Measurements from ENCODE around the gene FGF23. TPM values are rescaled to one million over a fixed set of nuclear protein-coding genes. Genes with fewer than 3 reads are reported as not detected.

The FGF23 gene
- polyA plus RNA-seq, 1 donor from 2014 or later: not detected

GRCh38 chr12:4346931-4347330 is 32.6 kb downstream of the FGF23 start:
- H3K9ac ChIP-seq (ENCODE audit: low read length): no peak overlapping the region

DNA sequence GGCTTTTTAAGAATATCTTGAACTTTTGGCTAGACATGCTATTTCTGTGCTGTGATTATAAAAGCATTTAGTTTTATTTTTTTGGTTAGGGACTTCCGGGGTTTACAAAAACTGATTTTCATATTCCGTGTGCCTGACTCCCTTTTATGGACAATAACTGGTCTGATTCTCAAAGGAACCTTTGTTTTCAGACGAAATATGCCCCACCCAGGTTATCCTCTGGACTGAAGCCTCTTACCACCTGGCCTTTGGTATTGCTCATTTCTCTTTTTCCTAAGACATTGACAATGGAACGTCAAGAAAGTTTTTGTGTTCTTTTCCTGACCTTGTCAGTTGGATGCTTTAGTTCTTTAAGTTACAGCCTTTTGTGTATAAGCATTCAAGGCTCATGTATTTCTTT is 47.7 kb downstream of the FGF23 start:
- H3K9me3 ChIP-seq (ENCODE audit: low read length): no peaks in the 10 kb centered on the region
- H3F3A ChIP-seq (ENCODE audit: insufficient read depth, low read length, poor library complexity, severe bottlenecking): no peaks in the 10 kb centered on the region
- H3K9me2 ChIP-seq (ENCODE audit: insufficient read depth, low read length): no peaks in the 10 kb centered on the region
- H3K27ac ChIP-seq (ENCODE audit: low read length): no peak overlapping the region
- H4K20me1 ChIP-seq (ENCODE audit: insufficient read depth): no peaks in the 10 kb centered on the region
- H3K36me3 ChIP-seq (ENCODE audit: insufficient read depth, low read length): peaks cover 4% of the 10 kb centered on the region
- H3K9ac ChIP-seq (ENCODE audit: low read length): no peak overlapping the region
- no peak overlapping the region for H2AFZ ChIP-seq (ENCODE audit: low read depth, low read length)
- no peaks in the 10 kb centered on the region for H3K27me3 ChIP-seq (ENCODE audit: insufficient read depth, low read depth, low read length)
- TF ChIP-seq EP300 (conservative IDR thresholded peaks at IDR 0.05; ENCODE audit: poor library complexity, severe bottlenecking) (no peak), MXI1 (conservative IDR thresholded peaks at IDR 0.05; ENCODE audit: poor library complexity, severe bottlenecking) (no peak), SMC3 (conservative IDR thresholded peaks at IDR 0.05; ENCODE audit: poor library complexity) (no peak)
- H3K4me2 ChIP-seq (ENCODE audit: low read length): no peak overlapping the region
- H3K79me2 ChIP-seq (replicated peaks; ENCODE audit: insufficient read depth, low read length): no peaks in the 10 kb centered on the region
- H3K4me3 ChIP-seq (ENCODE audit: low read length): no peak overlapping the region

More at GRCh38 chr12:4346931-4347330, 32.6 kb downstream of the FGF23 start:
- Histone ChIP-seq H3K9me3 (ENCODE audit: low read length) (no peaks in the 10 kb centered on the region), H3K4me2 (ENCODE audit: low read length) (no peak overlapping the region), H2AFZ (ENCODE audit: low read depth, low read length) (no peak overlapping the region), H3K27me3 (ENCODE audit: insufficient read depth, low read depth, low read length) (no peaks in the 10 kb centered on the region), H3K79me2 (replicated peaks; ENCODE audit: insufficient read depth, low read length) (no peaks in the 10 kb centered on the region), H3K36me3 (ENCODE audit: insufficient read depth, low read length) (no peaks in the 10 kb centered on the region), H3K9me2 (ENCODE audit: insufficient read depth, low read length) (no peaks in the 10 kb centered on the region), H3F3A (ENCODE audit: insufficient read depth, low read length, poor library complexity, severe bottlenecking) (no peaks in the 10 kb centered on the region), H4K20me1 (ENCODE audit: insufficient read depth) (no peaks in the 10 kb centered on the region), H3K27ac (ENCODE audit: low read length) (no peak overlapping the region), H3K4me3 (ENCODE audit: low read length) (no peak overlapping the region)
- no peak for TF ChIP-seq CTCF (IDR thresholded peaks at IDR 0.05; ENCODE audit: poor library complexity, severe bottlenecking)
- TF ChIP-seq POLR2AphosphoS5 (IDR thresholded peaks at IDR 0.05): no peak
- no peak for TF ChIP-seq TAF1 (IDR thresholded peaks at IDR 0.05; ENCODE audit: low read depth)
- no peak for TF ChIP-seq EP300 (conservative IDR thresholded peaks at IDR 0.05; ENCODE audit: poor library complexity, severe bottlenecking)
- no peak for TF ChIP-seq MXI1 (conservative IDR thresholded peaks at IDR 0.05; ENCODE audit: poor library complexity, severe bottlenecking)
- no peak for TF ChIP-seq REST (IDR thresholded peaks at IDR 0.05; ENCODE audit: borderline replicate concordance)

- H3K79me2 ChIP-seq (replicated peaks; ENCODE audit: insufficient read depth, low read length): no peaks in the 10 kb centered on the region
- peaks cover 4% of the 10 kb centered on the region for H3K36me3 ChIP-seq (ENCODE audit: insufficient read depth, low read length)
- no peaks in the 10 kb centered on the region for H3K9me2 ChIP-seq (ENCODE audit: insufficient read depth, low read length)
- H3K9me3 ChIP-seq (ENCODE audit: low read length): no peaks in the 10 kb centered on the region
- no peak overlapping the region for H2AFZ ChIP-seq (ENCODE audit: low read depth, low read length)
- H3K4me3 ChIP-seq (ENCODE audit: low read length): no peak overlapping the region
- H3F3A ChIP-seq (ENCODE audit: insufficient read depth, low read length, poor library complexity, severe bottlenecking): no peaks in the 10 kb centered on the region
- H3K9ac ChIP-seq (ENCODE audit: low read length): no peak overlapping the region
- no peak overlapping the region for H3K27ac ChIP-seq (ENCODE audit: low read length)
- no peak for TF ChIP-seq RAD21 (conservative IDR thresholded peaks at IDR 0.05)
- TF ChIP-seq POLR2AphosphoS5 (IDR thresholded peaks at IDR 0.05): no peak
- no peaks in the 10 kb centered on the region for H3K27me3 ChIP-seq (ENCODE audit: insufficient read depth, low read depth, low read length)
- no peaks in the 10 kb centered on the region for H4K20me1 ChIP-seq (ENCODE audit: insufficient read depth)
- no peak overlapping the region for H3K4me2 ChIP-seq (ENCODE audit: low read length)
These were observed 48.3 kb downstream of the FGF23 start for GRCh38 chr12:4331221-4331620.

Measured in neural cell (in vitro differentiated cells).